Tibial nerve (tissue), 4 donors: Measurements from ENCODE around the gene TPD52L1. TPM values are rescaled to one million over a fixed set of nuclear protein-coding genes. Genes with fewer than 3 reads are reported as not detected.

Experiments
- DNase-seq, 2 donors: peaks; one replicate each; pipeline ENCODE4 v3.0.0-alpha.2; 2019; ENCODE audit warnings: low spot score in 2 of 2
- H3K27ac ChIP-seq, 4 donors: fragments of 200-600 bp; sonication (generic) in 3 of 4; one replicate each; pipeline ENCODE4 v1.5.1; 2017 to 2019; ENCODE audit warnings: mild to moderate bottlenecking in 1 of 4
- H3K27me3 ChIP-seq, 2 donors: fragments of 200-600 bp; sonication (generic) in 1 of 2; one replicate each; pipeline versions ENCODE4 v1.5.1 to v1.6.0; 2017 to 2019
- H3K36me3 ChIP-seq, 3 donors: fragments of 200-600 bp; sonication (generic); one replicate each; pipeline ENCODE4 v1.5.1; 2018 to 2019
- H3K4me1 ChIP-seq, 4 donors: fragments of 200-600 bp; sonication (generic) in 3 of 4; one replicate each; pipeline ENCODE4 v1.5.1; 2017 to 2019
- H3K4me3 ChIP-seq, 4 donors: fragments of 200-600 bp; sonication (generic) in 3 of 4; one replicate each; pipeline ENCODE4 v1.5.1; 2017 to 2019; ENCODE audit warnings: mild to moderate bottlenecking in 1 of 4, moderate library complexity in 1 of 4
- H3K9me3 ChIP-seq, 4 donors: fragments of 200-600 bp; sonication (generic) in 3 of 4; one replicate each; pipeline ENCODE4 v1.5.1; 2017 to 2019
- CTCF ChIP-seq, 5 experiments: fragments of 200-600 bp in 3 of 5; fragments of 450-650 bp in 2 of 5; sonication (generic) in 3 of 5; IDR thresholded peaks; one replicate each; pipeline ENCODE4 v1.5.1; 2016 to 2019; ENCODE audit warnings: antibody characterized with exemption in 5 of 5, mild to moderate bottlenecking in 3 of 5, moderate library complexity in 2 of 5
- EP300 ChIP-seq, 2 donors: sonication (generic); formaldehyde crosslinking; IDR thresholded peaks; one replicate each; pipeline ENCODE4 v1.6.1; 2017; ENCODE audit warnings: antibody characterized with exemption in 2 of 2, mild to moderate bottlenecking in 1 of 2
- POLR2A ChIP-seq, 2 donors: fragments of 450-650 bp; IDR thresholded peaks; one replicate each; pipeline ENCODE4 v1.6.1; 2017; ENCODE audit warnings: antibody characterized with exemption in 2 of 2, mild to moderate bottlenecking in 2 of 2, moderate library complexity in 2 of 2
- WGBS, 2 donors: methylation state at CpG; one replicate each; pipeline ENCODE4 v1.1.5; 2018; 5-methylcytosine and 5-hydroxymethylcytosine counted together
- total RNA-seq, 4 donors: library from RNA; depleted of rRNA; stranded (reverse); fragments of >200 nt; gene quantifications; one replicate each; pipeline ENCODE4 v1.1.0, GENCODE V29; 2016

The TPD52L1 gene
- total RNA-seq, 4 donors from 2014 or later: 28.8 to 55.0 (median 45.6) TPM

- no peaks in the 10 kb centered on the region for H3K9me3 ChIP-seq
- no peaks in the 10 kb centered on the region for H3K36me3 ChIP-seq
- TF ChIP-seq EP300 (IDR thresholded peaks at IDR 0.05) (no peak), CTCF (IDR thresholded peaks at IDR 0.05) (no peak), POLR2A (IDR thresholded peaks at IDR 0.05) (no peak)
- peak overlapping the region; percentile 41 to 66 (median 60) for H3K4me3 ChIP-seq
- DNase-seq: peak in 1 of 2 donors; percentile 7
- H3K4me1 ChIP-seq: peaks cover 0 to 18% (median 7%) of the 10 kb centered on the region in 4 donors
- H3K27me3 ChIP-seq: no peaks in the 10 kb centered on the region
- 4 to 14% methylated on average over 21 to 49 of the region's 50 CpGs for WGBS, 2 donors
- H3K27ac ChIP-seq: peak overlapping the region in 3 of 4 donors; percentile 30 to 80 (median 72)
Measured at GRCh38 chr6:125154118-125154760, 666 bp downstream of the TPD52L1 start.

- Histone ChIP-seq H3K27ac (peak overlapping the region in 3 of 4 donors; percentile 30 to 80 (median 72)), H3K4me1 (peaks cover 0 to 18% (median 7%) of the 10 kb centered on the region in 4 donors), H3K27me3 (no peaks in the 10 kb centered on the region), H3K36me3 (no peaks in the 10 kb centered on the region), H3K4me3 (peak overlapping the region; percentile 41 to 66 (median 60)), H3K9me3 (no peaks in the 10 kb centered on the region)
- 57 to 71% methylated on average over 14 of the region's 14 CpGs for WGBS, 2 donors
- DNase-seq: peak in 1 of 2 donors; percentile 7
- no peak for TF ChIP-seq POLR2A (IDR thresholded peaks at IDR 0.05)
- peak in 1 of 5 experiments; percentile 13 for TF ChIP-seq CTCF (IDR thresholded peaks at IDR 0.05)
- peak in 1 of 2 donors; percentile 10 for TF ChIP-seq EP300 (IDR thresholded peaks at IDR 0.05)
Measured at GRCh38 chr6:125154761-125155135, 1.2 kb downstream of the TPD52L1 start.

- no peak for DNase-seq
- Histone ChIP-seq H3K36me3 (no peaks in the 10 kb centered on the region), H3K4me1 (peaks cover 0 to 18% (median 7%) of the 10 kb centered on the region in 4 donors), H3K27ac (no peak overlapping the region), H3K27me3 (no peaks in the 10 kb centered on the region), H3K9me3 (no peaks in the 10 kb centered on the region), H3K4me3 (no peak overlapping the region)
- WGBS, 2 donors: 89 to 95% methylated on average over 2 of the region's 2 CpGs
- TF ChIP-seq CTCF (IDR thresholded peaks at IDR 0.05): no peak
Measured at GRCh38 chr6:125155344-125155743, 1.8 kb downstream of the TPD52L1 start.

- H3K36me3 ChIP-seq: no peaks in the 10 kb centered on the region
- H3K4me3 ChIP-seq: no peak overlapping the region
- no peak overlapping the region for H3K27ac ChIP-seq
- 79 to 94% methylated on average over 4 of the region's 4 CpGs for WGBS, 2 donors
- no peaks in the 10 kb centered on the region for H3K27me3 ChIP-seq
- TF ChIP-seq POLR2A (IDR thresholded peaks at IDR 0.05) (no peak), CTCF (IDR thresholded peaks at IDR 0.05) (no peak), EP300 (IDR thresholded peaks at IDR 0.05) (no peak)
- H3K9me3 ChIP-seq: no peaks in the 10 kb centered on the region
- no peak for DNase-seq
- H3K4me1 ChIP-seq: peaks cover 0 to 18% (median 7%) of the 10 kb centered on the region in 4 donors
Measured at GRCh38 chr6:125156496-125156895, 2.9 kb downstream of the TPD52L1 start.

GRCh38 chr6:125157280-125157679 is 3.7 kb downstream of the TPD52L1 start:
- no peaks in the 10 kb centered on the region for H3K27me3 ChIP-seq
- H3K4me3 ChIP-seq: no peak overlapping the region
- 65 to 66% methylated on average over 3 of the region's 3 CpGs for WGBS, 2 donors
- H3K9me3 ChIP-seq: no peaks in the 10 kb centered on the region
- H3K27ac ChIP-seq: no peak overlapping the region
- no peaks in the 10 kb centered on the region for H3K36me3 ChIP-seq
- no peak for DNase-seq
- no peak for TF ChIP-seq CTCF (IDR thresholded peaks at IDR 0.05)
- peaks cover 0 to 18% (median 7%) of the 10 kb centered on the region in 4 donors for H3K4me1 ChIP-seq
